Subcutaneous adipose tissue (tissue), 4 donors: ENCODE measurements around the gene RREB1. TPM values are rescaled to one million over a fixed set of nuclear protein-coding genes. Genes with fewer than 3 reads are reported as not detected.

ENCODE experiments used
- total RNA-seq, 4 donors: library from RNA; depleted of rRNA; stranded (reverse); fragments of >200 nt; gene quantifications; one replicate each; pipeline ENCODE4 v1.1.0, GENCODE V29; 2016
- TF ChIP-seq, protein P1 (sequence below): fragments of 450-650 bp; IDR thresholded peaks from one replicate; pipeline ENCODE4 v1.5.1; 2016; ENCODE audit warnings: low read depth, mild to moderate bottlenecking, control low read depth, antibody characterized with exemption, moderate library complexity

RREB1 gene
- total RNA-seq, 4 donors from 2014 or later, result 33.0 to 61.0 (median 40.5) TPM

GRCh38 chr6:7135755-7136154 is 28.0 kb downstream of the RREB1 start:
- TF ChIP-seq, protein P1, sequence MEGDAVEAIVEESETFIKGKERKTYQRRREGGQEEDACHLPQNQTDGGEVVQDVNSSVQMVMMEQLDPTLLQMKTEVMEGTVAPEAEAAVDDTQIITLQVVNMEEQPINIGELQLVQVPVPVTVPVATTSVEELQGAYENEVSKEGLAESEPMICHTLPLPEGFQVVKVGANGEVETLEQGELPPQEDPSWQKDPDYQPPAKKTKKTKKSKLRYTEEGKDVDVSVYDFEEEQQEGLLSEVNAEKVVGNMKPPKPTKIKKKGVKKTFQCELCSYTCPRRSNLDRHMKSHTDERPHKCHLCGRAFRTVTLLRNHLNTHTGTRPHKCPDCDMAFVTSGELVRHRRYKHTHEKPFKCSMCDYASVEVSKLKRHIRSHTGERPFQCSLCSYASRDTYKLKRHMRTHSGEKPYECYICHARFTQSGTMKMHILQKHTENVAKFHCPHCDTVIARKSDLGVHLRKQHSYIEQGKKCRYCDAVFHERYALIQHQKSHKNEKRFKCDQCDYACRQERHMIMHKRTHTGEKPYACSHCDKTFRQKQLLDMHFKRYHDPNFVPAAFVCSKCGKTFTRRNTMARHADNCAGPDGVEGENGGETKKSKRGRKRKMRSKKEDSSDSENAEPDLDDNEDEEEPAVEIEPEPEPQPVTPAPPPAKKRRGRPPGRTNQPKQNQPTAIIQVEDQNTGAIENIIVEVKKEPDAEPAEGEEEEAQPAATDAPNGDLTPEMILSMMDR, result no peak

DNA sequence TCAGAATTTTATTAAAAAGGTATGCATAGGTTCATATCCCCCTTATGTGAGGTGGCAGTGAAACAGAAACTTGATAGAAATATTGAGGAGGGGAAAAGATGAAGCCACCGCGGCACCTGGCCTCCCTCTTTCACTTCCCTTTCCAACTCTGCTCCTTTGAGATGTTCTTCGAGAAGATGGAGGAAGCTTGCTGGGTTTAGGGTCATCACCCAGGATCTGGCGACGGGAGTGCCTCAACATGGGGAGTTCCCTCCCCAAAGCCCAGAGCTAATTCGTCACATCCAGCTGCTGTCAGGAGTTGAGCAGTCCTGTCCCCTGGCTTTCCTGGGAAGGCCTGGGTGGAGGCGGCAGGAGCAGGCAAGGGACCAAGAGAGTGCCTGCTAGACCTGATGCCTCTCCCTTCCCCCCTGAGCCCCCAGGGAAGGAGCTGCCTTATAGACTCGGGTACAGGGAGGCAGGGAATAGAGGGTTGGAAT is 29.1 kb downstream of the RREB1 start:
- TF ChIP-seq, protein P1, result no peak

DNA sequence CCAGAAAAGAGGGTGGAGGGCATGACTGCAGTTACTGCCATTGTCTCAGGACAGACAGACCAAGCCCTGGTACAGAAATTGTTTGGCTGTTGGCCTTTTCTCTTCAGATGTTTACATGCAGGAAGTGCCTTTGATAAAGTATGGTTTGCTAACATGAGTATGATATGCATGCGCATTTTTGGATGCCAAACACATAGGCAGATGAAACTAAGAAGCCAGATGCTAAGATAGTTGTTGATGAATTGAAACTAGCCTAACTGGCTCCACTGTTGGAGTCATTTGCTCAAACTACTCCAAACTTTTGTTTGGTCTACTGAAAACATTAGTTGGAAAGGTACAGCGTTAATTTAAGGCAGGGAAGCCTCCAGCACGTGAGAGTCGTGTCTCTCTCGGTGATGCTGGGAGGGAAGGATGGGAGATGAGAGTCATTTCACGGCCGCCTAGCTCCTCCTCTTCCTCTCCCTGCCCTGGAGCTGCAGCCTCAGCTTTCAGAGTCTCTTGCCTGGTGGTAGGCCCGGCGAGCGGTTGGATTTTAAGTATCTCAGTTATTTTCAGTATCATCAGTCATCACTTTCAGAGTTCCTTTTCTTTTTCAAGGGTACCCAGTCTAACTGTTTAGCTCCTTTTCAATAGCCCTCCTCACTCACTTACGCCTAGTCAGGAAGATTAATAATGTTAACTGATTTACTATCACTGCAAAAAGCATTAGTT is 29.7 kb downstream of the RREB1 start:
- TF ChIP-seq, protein P1, result no peak

DNA sequence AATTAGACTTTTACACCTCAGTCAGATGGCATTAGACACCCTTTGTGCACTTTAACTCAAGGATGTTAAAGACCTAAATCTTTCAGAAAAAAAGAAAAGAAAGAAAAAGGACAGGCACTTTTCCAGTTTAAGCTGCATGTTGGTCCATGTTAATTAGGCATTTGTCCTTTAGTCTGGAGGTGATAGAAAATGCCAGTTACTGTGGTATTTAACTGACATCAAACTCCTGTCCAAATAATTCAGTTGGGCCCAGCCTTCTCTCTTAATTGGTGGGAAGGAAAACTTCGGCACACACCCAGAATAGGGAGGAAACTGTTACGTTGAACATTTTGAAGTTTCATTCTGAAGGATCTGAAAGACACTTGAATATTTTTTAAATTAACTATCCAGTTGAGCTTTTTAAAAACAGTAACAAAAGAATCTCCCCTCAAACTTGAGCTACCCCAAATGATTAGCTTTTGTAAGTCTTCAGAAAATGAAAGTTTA is 30.3 kb downstream of the RREB1 start:
- TF ChIP-seq, protein P1, result no peak

DNA sequence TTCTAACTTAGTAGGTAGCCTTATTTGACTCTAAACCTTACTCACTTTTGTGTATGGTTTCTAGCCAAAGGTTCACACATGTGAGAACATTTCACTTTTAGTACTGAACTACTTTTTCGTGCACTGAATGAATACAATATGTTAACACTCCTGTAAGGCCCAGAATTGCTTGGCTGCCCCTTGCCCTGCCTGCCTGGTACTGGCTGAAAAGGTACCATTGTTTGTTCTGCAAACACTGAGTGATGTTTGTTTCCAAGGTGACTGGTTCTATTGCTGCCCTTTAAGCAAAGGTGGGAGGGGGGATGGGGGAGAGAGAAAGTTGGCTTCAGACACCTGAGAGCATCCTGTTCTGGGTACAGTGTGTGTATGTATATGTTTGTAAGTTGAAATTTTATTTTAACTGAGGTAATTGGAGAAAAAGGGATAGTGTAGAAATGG is 31.2 kb downstream of the RREB1 start:
- TF ChIP-seq, protein P1, result no peak

- TF ChIP-seq, protein P1, result no peak
Measured at GRCh38 chr6:7139835-7140470, 32.2 kb downstream of the RREB1 start.

DNA sequence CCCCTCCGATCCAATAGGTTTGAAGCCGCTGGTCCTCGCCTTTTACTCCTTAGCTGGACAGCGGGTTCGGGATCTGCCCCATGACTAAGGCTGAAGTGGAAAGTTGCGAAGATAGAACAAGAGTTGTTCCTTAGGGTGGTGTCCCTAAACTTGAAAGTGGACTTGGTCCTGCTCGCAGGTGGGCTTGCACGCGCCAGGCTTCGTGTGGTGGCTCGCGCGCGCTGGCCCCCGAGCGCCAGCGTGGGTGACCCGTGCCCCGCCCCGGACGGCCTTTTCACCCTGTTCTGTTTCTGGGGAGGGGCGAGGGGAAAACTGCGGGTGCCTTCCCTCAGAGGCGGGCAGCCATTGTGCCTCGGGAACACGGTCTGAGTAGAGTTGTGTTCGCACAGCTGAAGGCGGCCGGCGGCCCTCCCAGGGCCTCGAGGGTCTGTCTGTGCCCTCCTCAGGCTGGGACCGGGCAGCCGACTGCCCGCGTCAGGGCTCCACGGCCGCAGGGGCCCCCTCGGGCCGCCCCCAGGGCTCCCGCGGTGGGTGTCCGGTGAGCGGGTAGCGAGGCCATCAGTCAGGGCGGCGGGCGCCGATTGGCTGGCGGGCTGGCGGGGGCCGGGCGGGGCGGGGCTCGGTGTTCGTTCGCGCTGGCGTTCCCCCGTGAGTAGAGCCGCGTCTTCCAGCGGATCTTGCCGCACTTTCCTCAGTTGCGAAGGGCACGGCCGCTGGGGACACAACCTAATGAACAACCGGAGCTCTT is 33.0 kb downstream of the RREB1 start:
- TF ChIP-seq, protein P1, result no peak
